Astrocyte (in vitro differentiated cells and primary cell): ENCODE results near the gene RPRD1B. TPM values are rescaled to one million over a fixed set of nuclear protein-coding genes. Genes with fewer than 3 reads are reported as not detected.

Experiments used
- DNase-seq: peaks from one replicate; pipeline ENCODE4 v3.0.0-alpha.2; 2010; ENCODE audit warnings: low read depth
- FAIRE-seq: peaks from 2 replicates; lab custom pipeline; 2011; peaks lifted over from hg19 to GRCh38; lab: Jason Lieb, UNC
- H2AFZ ChIP-seq: 2 replicates; pipeline ENCODE4 v1.6.0; 2012; ENCODE audit warnings: low read depth, low read length, inconsistent platforms
- H3K27ac ChIP-seq: 2 replicates; pipeline ENCODE4 v1.5.1; 2011; ENCODE audit warnings: low read depth, low read length, inconsistent platforms
- H3K27me3 ChIP-seq: 2 replicates; pipeline ENCODE4 v1.6.0; 2011; ENCODE audit warnings: low read length, inconsistent platforms; ENCODE audit not compliant: insufficient read depth
- H3K36me3 ChIP-seq: 2 replicates; pipeline ENCODE4 v1.5.1; 2011; ENCODE audit warnings: low read length, inconsistent platforms; ENCODE audit not compliant: insufficient read depth
- H3K4me1 ChIP-seq: 2 replicates; pipeline ENCODE4 v1.5.1; 2011; ENCODE audit warnings: low read length, inconsistent platforms; ENCODE audit not compliant: insufficient read depth
- H3K4me2 ChIP-seq: 2 replicates; pipeline ENCODE4 v1.6.0; 2012; ENCODE audit warnings: low read length, inconsistent platforms
- H3K4me3 ChIP-seq: 2 replicates; pipeline ENCODE4 v1.5.1; 2011; ENCODE audit warnings: low read depth, mild to moderate bottlenecking, low read length, inconsistent platforms; ENCODE audit not compliant: insufficient read depth
- H3K79me2 ChIP-seq: 2 replicates; pipeline ENCODE4 v1.6.0; 2012; ENCODE audit warnings: mild to moderate bottlenecking, low read length, inconsistent platforms; ENCODE audit not compliant: insufficient read depth
- H3K9ac ChIP-seq: 2 replicates; pipeline ENCODE4 v1.6.0; 2012; ENCODE audit warnings: mild to moderate bottlenecking, low read length, inconsistent platforms
- H3K9me3 ChIP-seq: 2 replicates; pipeline ENCODE4 v1.5.1; 2012; ENCODE audit warnings: low read depth, mild to moderate bottlenecking, low read length, inconsistent platforms; ENCODE audit not compliant: insufficient read depth
- H4K20me1 ChIP-seq: 2 replicates; pipeline ENCODE4 v1.6.0; 2012; ENCODE audit warnings: low read length, inconsistent platforms; ENCODE audit not compliant: insufficient read depth
- H3K27ac Mint-ChIP-seq: one replicate; pipeline ENCODE4 v1.8.0; 2021; ENCODE audit warnings: mild to moderate bottlenecking, mixed read lengths; ENCODE audit not compliant: unreplicated experiment
- H3K27me3 Mint-ChIP-seq: one replicate; pipeline ENCODE4 v1.8.0; 2021; ENCODE audit warnings: low read depth, mixed read lengths; ENCODE audit not compliant: unreplicated experiment
- H3K36me3 Mint-ChIP-seq: one replicate; pipeline ENCODE4 v1.8.0; 2021; ENCODE audit warnings: low read depth, mixed read lengths; ENCODE audit not compliant: unreplicated experiment
- H3K4me1 Mint-ChIP-seq: one replicate; pipeline ENCODE4 v1.8.0; 2021; ENCODE audit warnings: low read depth, mixed read lengths; ENCODE audit not compliant: unreplicated experiment
- H3K4me3 Mint-ChIP-seq: one replicate; pipeline ENCODE4 v1.8.0; 2021; ENCODE audit warnings: mild to moderate bottlenecking, moderate library complexity, mixed read lengths; ENCODE audit not compliant: unreplicated experiment
- H3K9me3 Mint-ChIP-seq: one replicate; pipeline ENCODE4 v1.8.0; 2021; ENCODE audit warnings: mild to moderate bottlenecking, mixed read lengths; ENCODE audit not compliant: unreplicated experiment
- EZH2 ChIP-seq: IDR thresholded peaks from 2 replicates; pipeline ENCODE4 v1.6.1; 2012; ENCODE audit warnings: mild to moderate bottlenecking, low read length, inconsistent platforms; ENCODE audit not compliant: insufficient read depth
- total RNA-seq: library from RNA; stranded (reverse); gene quantifications from 2 replicates; pipeline ENCODE4 v1.2.1, GENCODE V29; 2021
- TF ChIP-seq, protein P1 (sequence below): IDR thresholded peaks from 2 replicates; pipeline ENCODE4 v1.5.1; 2011; ENCODE audit warnings: low read depth, mild to moderate bottlenecking, inconsistent platforms, low read length, moderate library complexity; ENCODE audit not compliant: insufficient read depth

Gene RPRD1B
- total RNA-seq, 1 donor from 2014 or later: 20.7 TPM

DNA sequence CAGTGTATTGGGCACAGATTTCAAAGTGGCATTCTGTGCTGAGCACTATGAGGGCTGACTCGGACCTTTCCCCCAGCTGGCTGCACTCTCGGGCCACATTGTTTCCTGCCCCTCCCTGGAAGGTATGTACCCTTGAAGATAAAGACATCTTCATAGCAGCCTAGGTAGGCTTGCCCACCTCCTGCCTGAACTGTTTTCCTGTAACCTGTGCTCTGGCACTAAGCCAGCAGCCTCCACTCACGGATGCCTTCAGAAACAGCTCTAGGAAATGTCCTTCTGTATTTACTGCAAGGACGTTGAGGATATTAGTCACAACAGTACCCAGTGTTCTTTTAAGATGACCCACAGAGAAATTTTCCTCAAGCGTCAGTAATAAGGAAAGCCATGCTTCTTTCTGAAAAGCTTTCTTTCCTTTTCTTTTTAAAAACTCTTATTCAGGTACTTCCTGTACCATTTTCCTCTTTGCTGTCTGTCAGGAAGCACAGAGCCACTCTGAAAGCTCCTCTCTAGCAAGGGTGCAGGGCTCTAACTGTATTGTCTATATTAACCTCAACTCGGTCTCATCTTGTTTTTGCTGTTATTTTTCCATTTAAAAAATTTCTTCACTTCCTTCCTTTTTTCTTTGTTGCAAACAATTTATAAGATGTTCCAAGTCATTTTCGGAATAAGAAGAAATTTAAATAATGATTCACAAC, 43.8 kb upstream of the RPRD1B start:
- no peak for FAIRE-seq
- Histone ChIP-seq H3K36me3 (no peaks in the 10 kb centered on the region), H4K20me1 (peaks cover 19% of the 10 kb centered on the region), H3K27ac (peak overlapping the region; percentile 2), H3K4me3 (no peak overlapping the region), H3K4me2 (peak overlapping the region; percentile 73), H2AFZ (no peak overlapping the region), H3K9me3 (no peaks in the 10 kb centered on the region), H3K4me1 (peaks cover 54% of the 10 kb centered on the region), H3K9ac (peak overlapping the region; percentile 20), H3K79me2 (no peaks in the 10 kb centered on the region), H3K27me3 (no peaks in the 10 kb centered on the region)
- H3K4me3 Mint-ChIP-seq: no peak overlapping the region
- DNase-seq: no peak
- peaks cover 44% of the 10 kb centered on the region for H3K4me1 Mint-ChIP-seq
- H3K27me3 Mint-ChIP-seq: no peaks in the 10 kb centered on the region
- peaks cover 6% of the 10 kb centered on the region for H3K36me3 Mint-ChIP-seq
- H3K9me3 Mint-ChIP-seq: no peaks in the 10 kb centered on the region
- TF ChIP-seq, protein P1, sequence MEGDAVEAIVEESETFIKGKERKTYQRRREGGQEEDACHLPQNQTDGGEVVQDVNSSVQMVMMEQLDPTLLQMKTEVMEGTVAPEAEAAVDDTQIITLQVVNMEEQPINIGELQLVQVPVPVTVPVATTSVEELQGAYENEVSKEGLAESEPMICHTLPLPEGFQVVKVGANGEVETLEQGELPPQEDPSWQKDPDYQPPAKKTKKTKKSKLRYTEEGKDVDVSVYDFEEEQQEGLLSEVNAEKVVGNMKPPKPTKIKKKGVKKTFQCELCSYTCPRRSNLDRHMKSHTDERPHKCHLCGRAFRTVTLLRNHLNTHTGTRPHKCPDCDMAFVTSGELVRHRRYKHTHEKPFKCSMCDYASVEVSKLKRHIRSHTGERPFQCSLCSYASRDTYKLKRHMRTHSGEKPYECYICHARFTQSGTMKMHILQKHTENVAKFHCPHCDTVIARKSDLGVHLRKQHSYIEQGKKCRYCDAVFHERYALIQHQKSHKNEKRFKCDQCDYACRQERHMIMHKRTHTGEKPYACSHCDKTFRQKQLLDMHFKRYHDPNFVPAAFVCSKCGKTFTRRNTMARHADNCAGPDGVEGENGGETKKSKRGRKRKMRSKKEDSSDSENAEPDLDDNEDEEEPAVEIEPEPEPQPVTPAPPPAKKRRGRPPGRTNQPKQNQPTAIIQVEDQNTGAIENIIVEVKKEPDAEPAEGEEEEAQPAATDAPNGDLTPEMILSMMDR: no peak
- TF ChIP-seq EZH2: no peak
- H3K27ac Mint-ChIP-seq: peak overlapping the region; percentile 42

DNA sequence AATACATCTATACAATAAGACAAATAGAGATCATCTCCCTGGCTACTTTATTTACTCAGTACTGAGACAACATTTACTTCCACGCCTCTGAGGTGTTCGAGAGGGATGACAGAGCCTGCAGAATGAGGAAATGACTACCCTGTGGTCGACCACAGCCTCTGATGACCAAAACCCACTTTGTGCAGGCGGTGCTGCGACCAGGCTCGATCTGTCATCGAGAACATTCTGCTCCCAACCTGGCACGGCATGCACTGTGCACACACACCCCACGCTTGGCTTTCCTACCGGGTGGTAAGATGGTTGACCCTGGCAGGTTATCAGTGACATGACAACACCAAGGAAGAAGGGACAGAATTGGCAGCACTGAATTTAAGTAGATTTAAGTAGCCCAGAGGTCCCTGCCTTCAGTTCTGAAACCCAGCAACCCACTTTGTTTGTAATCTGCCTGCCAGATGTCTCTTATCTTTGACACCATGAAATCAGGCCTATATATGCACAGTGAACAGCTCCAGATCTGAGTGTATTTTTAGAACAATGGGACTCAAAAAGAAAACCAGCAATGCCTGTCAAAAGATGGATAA, 42.9 kb upstream of the RPRD1B start:
- H3K4me1 Mint-ChIP-seq: peaks cover 47% of the 10 kb centered on the region
- DNase-seq: peak; percentile 80
- H3K27ac Mint-ChIP-seq: peak overlapping the region; percentile 60

More for the DNA sequence above, 42.9 kb upstream of the RPRD1B start:
- Histone ChIP-seq H3K4me1 (peaks cover 58% of the 10 kb centered on the region), H3K4me3 (peak overlapping the region; percentile 27), H3K9ac (peak overlapping the region; percentile 41), H2AFZ (no peak overlapping the region), H4K20me1 (peaks cover 19% of the 10 kb centered on the region), H3K9me3 (no peaks in the 10 kb centered on the region), H3K27me3 (no peaks in the 10 kb centered on the region), H3K36me3 (no peaks in the 10 kb centered on the region), H3K27ac (peak overlapping the region; percentile 26), H3K79me2 (no peaks in the 10 kb centered on the region), H3K4me2 (peak overlapping the region; percentile 73)
- TF ChIP-seq, protein P1: no peak
- no peak for TF ChIP-seq EZH2
- H3K4me3 Mint-ChIP-seq: peak overlapping the region; percentile 1
- no peak for FAIRE-seq
- no peaks in the 10 kb centered on the region for H3K9me3 Mint-ChIP-seq
- peaks cover 9% of the 10 kb centered on the region for H3K36me3 Mint-ChIP-seq
- H3K27me3 Mint-ChIP-seq: no peaks in the 10 kb centered on the region
